NB4 (cell line): ENCODE results near the gene DRG2.

Source experiments
- CTCF ChIP-seq: IDR thresholded peaks from one replicate; pipeline ENCODE4 v1.5.1; 2012; ENCODE audit warnings: low read depth, low read length
- MYC ChIP-seq: IDR thresholded peaks from 2 replicates; pipeline ENCODE4 v1.6.1; 2011; ENCODE audit warnings: low read depth, low read length
- POLR2A ChIP-seq: IDR thresholded peaks from 2 replicates; pipeline ENCODE4 v1.6.1; 2011; ENCODE audit warnings: mild to moderate bottlenecking; ENCODE audit not compliant: insufficient read length; ENCODE audit errors: extremely low read depth

GRCh38 chr17:18045691-18046350 is 41.9 kb upstream of the DRG2 start:
- no peak for TF ChIP-seq POLR2A
- no peak for TF ChIP-seq CTCF
- no peak for TF ChIP-seq MYC
